Measurements from ENCODE around the gene CPTP. TPM values are rescaled to one million over a fixed set of nuclear protein-coding genes. Genes with fewer than 3 reads are reported as not detected.

The CPTP gene
- total and polyA plus RNA-seq, 2 of the 13 experiments (the other 11 are each of a cell fraction or from before 2014, with no cell fraction given): 5.5 to 9.3 TPM

- no peak for TF ChIP-seq ZNF704 (CRISPR knock-in tag; IDR thresholded peaks at IDR 0.05; ENCODE audit: borderline replicate concordance)
- peak; percentile 63; the same call in 1 of the 2 replicates for TF ChIP-seq PATZ1 (CRISPR knock-in tag; IDR thresholded peaks at IDR 0.05)
- TF ChIP-seq KLF15 (CRISPR knock-in tag; IDR thresholded peaks at IDR 0.05; ENCODE audit: borderline replicate concordance): no peak
- peak; percentile 36 for TF ChIP-seq AGO2 (optimal IDR thresholded peaks at IDR 0.05; ENCODE audit: low read depth, low read length)
- no peak for TF ChIP-seq HNF4A (CRISPR knock-in tag; IDR thresholded peaks at IDR 0.05)
- TF ChIP-seq AFF4 (CRISPR knock-in tag; IDR thresholded peaks at IDR 0.05): no peak
- no peak for TF ChIP-seq ZNF530 (CRISPR knock-in tag; IDR thresholded peaks at IDR 0.05; ENCODE audit: low read depth)
- 0 out of 2 replicates have a peak, but pooled peaks have one; percentile 41 for TF ChIP-seq ISL2 (CRISPR knock-in tag; IDR thresholded peaks at IDR 0.05)
- TF ChIP-seq ZNF546 (CRISPR knock-in tag; conservative IDR thresholded peaks at IDR 0.05): no peak
- no peak for TF ChIP-seq PITX1 (CRISPR knock-in tag; IDR thresholded peaks at IDR 0.05)
- TF ChIP-seq ZNF572 (CRISPR knock-in tag; IDR thresholded peaks at IDR 0.05): no peak
- no peak for TF ChIP-seq PRDM15 (CRISPR knock-in tag; IDR thresholded peaks at IDR 0.05)
- no peak for TF ChIP-seq ZSCAN5A (CRISPR knock-in tag; IDR thresholded peaks at IDR 0.05; ENCODE audit: borderline replicate concordance)
- TF ChIP-seq CBX1 (IDR thresholded peaks at IDR 0.05; ENCODE audit: low read depth): no peak
- TF ChIP-seq ZNF747 (CRISPR knock-in tag; IDR thresholded peaks at IDR 0.05; ENCODE audit: borderline replicate concordance): no peak
These were observed 47.4 kb downstream of the CPTP start (continued) for GRCh38 chr1:1371746-1372711.
